HG03095 (cell line): ENCODE results near the gene ZACN.

ENCODE experiments used
- ATAC-seq: cut with Tn5 transposase; IDR thresholded peaks from one replicate; pipeline ENCODE4 v1.9.1; 2021; ENCODE audit warnings: moderate library complexity; ENCODE audit not compliant: unreplicated experiment

The ZACN gene

GRCh38 chr17:76081295-76082210 is 2.6 kb downstream of the ZACN start:
- ATAC-seq, result no peak

DNA sequence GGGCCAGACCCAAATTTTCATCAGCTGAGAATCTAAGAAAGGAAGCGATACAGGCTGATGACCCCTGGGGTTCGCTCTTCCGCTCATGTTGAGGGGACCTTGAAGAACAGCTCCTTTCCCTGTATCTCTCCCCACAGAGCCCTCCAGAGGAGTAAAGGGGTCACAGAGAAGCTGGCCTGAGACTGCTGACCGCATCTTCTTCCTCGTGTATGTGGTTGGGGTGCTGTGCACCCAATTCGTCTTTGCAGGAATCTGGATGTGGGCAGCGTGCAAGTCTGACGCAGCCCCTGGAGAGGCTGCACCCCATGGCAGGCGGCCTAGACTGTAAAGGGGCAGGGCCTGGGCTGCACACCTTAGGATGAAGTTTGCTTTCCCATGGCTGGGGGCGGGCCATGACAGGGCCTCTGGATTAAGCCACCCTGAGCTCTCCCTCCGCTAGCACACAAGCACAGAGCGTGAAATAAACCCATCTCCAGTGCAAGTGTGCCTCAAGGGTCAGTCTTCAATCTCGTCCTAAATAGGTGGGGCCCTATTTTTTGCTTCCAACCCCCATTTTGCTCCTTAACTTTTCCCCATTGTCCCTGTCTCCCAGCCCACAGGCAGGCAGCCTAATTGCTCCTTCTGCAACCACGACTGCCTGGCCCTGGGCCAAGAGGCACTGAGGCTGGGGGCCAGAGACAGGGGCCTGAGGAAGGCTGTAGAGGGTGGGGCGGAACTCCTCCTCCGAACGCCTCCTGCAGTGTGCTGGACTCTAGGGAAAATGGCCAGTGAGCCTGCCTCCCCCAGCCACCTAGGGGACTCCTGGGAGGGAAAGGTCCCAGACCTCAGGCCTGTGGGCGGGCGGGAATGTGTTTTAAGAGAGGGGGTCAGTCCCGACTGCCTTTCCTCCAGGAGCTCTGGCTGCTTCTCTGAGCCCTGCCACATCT is 3.6 kb downstream of the ZACN start:
- ATAC-seq, result no peak

DNA sequence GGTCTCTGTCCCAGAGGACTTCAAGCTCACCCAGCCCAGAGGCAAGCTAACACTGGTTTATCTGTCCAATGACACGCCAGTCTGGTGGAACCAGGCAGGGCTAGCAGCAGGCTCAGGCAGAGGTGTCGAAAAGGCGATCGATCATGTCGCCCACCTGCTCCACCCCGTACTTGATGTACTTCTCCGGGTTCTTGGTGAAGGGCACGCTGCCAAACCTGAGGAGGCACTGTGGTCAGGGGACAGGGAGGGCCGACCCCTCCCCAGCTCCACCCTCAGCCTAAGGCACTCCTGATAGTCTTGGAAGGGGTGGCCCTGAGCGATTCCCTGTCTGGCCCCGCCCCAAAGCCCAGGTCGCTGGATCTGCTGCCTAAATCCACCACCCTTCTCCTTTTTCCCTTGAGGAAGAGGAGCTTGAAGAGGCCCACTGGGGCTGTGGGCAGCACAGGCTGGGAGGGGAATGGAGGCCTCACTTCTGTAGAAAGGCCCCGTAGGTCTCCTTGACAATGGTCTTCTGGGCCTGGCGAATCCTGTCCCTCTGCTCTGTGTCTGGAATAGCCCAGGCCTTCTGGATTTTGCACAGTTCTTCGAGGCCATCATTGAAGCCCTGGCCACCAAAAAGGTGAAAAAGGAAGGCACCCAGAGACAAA is 4.7 kb downstream of the ZACN start:
- ATAC-seq, result no peak

- ATAC-seq, result no peak
Observed at GRCh38 chr17:76085066-76085730, 6.2 kb downstream of the ZACN start.

- ATAC-seq, result no peak
Observed at GRCh38 chr17:76085731-76086366, 6.9 kb downstream of the ZACN start.

DNA sequence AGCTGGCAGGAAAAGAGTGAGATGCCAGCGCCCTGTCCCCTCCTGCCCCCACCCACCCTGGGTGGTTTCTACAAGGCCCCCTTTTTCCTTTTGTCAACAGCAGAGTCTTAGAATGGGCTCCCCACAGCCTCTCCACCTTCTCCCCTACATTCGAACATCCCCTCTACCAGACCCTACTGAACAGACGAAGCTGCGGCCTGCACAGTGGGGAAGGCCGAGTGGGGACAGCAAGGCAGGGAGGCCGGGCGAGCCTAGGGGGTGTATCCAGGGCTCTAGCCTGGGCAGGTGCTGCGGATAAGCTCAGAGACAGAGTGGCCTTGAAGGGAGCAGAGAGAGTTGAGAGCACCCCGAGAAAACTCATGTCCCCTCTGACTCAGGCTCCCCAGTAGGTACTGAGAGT is 7.4 kb downstream of the ZACN start:
- no peak for ATAC-seq

DNA sequence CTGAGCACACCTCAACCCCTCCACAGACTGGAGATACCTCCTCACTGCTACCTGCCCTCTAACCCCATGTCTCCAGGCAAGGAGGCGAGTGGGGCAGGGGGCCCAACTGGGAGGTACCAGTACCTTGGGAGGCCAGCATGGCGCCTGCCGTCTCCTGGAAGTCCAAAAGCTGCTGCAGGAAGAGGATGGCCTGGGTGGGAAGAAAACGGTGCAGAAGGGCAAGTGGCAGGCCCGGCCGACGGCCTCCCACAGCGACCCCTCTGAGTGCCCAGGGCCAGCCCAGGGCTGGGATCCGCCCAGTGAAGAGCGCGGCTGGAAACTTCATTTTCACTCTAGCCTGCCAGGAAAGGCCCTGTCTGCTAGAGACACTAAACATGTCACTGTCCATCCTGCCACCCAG is 8.5 kb downstream of the ZACN start:
- no peak for ATAC-seq

GRCh38 chr17:76088041-76088867 is 9.3 kb downstream of the ZACN start:
- ATAC-seq, result no peak

GRCh38 chr17:76088868-76089576 is 10.0 kb downstream of the ZACN start:
- ATAC-seq, result no peak

DNA sequence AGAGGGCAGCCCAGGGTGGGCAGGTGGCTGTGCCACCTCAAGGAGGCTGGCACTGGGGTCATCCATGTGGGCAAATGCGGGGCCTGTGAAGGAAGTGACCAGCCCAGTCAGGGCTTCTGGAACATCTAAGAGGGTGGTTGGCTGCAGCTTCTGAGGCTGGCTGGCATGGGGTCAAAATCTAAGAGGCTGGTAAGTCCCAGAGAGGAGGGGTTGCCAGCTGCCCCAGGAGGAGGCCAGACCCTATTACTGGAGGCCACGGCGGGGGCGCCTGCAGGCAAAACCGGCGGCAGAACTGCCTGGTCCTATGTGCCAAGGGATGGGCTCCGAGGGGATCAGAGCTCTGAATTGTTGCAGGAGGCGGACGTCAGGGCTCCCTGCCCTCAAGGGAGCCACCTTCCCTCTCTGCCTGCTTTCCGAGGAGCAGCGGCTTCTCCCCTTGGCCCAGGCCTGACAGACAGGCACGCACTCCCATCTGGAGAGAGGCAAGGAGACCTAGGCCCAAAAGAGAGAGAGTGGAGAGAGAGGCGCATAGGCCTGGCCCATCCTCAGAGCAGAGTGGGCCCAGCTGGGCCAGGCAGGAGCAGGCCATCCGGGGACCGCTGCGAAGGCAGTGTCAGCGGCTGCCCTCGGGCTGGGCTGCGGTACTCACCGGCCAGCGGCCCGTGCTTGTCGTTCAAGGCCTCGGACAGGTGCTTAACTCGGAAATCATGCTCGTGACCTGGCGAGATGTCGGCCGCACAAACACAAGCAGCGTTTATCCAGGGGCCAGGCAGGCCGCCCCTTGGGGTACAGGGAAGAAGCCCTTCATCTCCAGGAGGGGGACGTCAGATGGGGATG is 10.9 kb downstream of the ZACN start:
- no peak for ATAC-seq

GRCh38 chr17:76090517-76091129 is 11.6 kb downstream of the ZACN start:
- ATAC-seq, result no peak

DNA sequence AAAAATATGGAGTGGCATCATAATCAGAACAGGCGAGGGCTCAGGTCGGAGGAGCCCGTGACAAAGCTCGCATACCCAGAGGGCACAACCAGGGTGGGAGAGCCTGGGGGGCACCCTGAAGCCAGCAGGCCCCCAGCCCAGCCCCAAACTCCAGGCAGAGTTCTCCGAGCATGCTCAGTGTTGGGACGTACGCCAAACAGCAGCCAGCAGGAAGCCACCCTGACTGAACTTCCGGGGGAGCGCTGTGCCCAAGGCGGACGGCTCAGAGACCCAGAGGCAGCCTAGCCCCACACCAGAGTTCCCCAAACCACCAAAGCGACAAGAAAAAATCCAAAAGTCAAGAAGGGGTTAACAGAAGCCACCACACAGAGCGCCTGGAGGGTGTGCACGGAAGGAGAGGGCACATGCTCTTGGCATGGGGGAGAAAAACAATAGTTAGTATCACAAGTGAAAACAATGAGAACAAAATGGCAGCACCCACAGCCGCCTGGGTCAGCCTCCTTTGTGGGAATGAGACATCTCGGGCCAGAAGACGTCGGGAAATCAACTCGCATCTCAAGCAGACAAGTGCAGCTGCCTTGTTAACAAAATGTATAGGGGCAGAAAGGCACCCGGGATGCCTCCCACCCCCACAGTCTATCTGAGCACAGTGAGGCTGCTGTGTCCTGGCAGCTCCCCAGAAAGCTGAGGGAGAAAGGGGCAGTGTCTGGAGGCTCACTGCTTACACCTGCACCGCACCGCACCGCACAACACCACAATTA is 12.7 kb downstream of the ZACN start:
- no peak for ATAC-seq

- no peak for ATAC-seq
Observed at GRCh38 chr17:76092526-76093413, 13.8 kb downstream of the ZACN start.

DNA sequence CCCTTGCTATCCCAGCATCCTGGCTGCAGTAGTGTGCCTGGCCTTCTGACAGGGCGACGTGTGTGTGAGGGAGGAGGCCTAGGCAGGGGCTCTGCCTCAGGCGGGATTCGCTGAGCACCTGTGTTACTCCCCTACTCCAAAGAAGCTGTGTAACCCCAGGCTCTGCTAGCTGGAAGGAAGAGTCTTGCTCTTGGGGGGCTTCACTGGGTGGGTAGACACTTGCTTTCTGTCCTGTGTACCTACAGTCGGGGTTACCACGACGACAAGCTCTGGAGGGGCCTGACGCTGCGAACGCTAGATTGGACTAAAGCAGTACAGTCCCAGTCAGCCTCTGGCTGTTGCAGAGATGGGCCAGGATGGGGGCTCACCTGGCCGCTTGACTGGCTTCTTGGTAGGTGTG is 15.1 kb downstream of the ZACN start:
- no peak for ATAC-seq

- ATAC-seq, result no peak
Observed at GRCh38 chr17:76095943-76096342, 17.0 kb downstream of the ZACN start.
